Osteoblast (primary cell): ENCODE data around the gene DBX1. TPM values are rescaled to one million over a fixed set of nuclear protein-coding genes. Genes with fewer than 3 reads are reported as not detected.

Experiments used
- DNase-seq: peaks from one replicate; pipeline ENCODE4 v3.0.0; 2011; ENCODE audit warnings: low spot score, mixed read lengths; ENCODE audit not compliant: insufficient read length; ENCODE audit errors: missing footprints
- H2AFZ ChIP-seq: 2 replicates; pipeline ENCODE4 v1.6.0; 2011; ENCODE audit warnings: mild to moderate bottlenecking, low read length
- H3K27ac ChIP-seq: 2 replicates; pipeline ENCODE4 v1.5.1; 2011; ENCODE audit warnings: mild to moderate bottlenecking, low read depth, low read length, moderate library complexity
- H3K27me3 ChIP-seq: 2 replicates; pipeline ENCODE4 v1.6.0; 2012; ENCODE audit warnings: mild to moderate bottlenecking, control low read depth, inconsistent platforms, low read length, moderate library complexity; ENCODE audit not compliant: insufficient read depth
- H3K36me3 ChIP-seq: 2 replicates; pipeline ENCODE4 v1.5.1; 2011; ENCODE audit warnings: mild to moderate bottlenecking, low read length, control low read depth, moderate library complexity; ENCODE audit not compliant: insufficient read depth
- H3K4me1 ChIP-seq: 2 replicates; pipeline ENCODE4 v1.5.1; 2011; ENCODE audit warnings: mild to moderate bottlenecking, low read length, control low read depth, moderate library complexity; ENCODE audit not compliant: insufficient read depth
- H3K4me2 ChIP-seq: 2 replicates; pipeline ENCODE4 v1.6.0; 2011; ENCODE audit warnings: mild to moderate bottlenecking, low read length; ENCODE audit not compliant: insufficient read depth
- H3K4me3 ChIP-seq: fragments of 200-600 bp; sonication (generic); 3 replicates; pipeline ENCODE4 v1.5.1; 2012; ENCODE audit warnings: mild to moderate bottlenecking, low read length, inconsistent platforms; ENCODE audit not compliant: insufficient read depth
- H3K79me2 ChIP-seq: 2 replicates; pipeline ENCODE4 v1.6.0; 2012; ENCODE audit warnings: mild to moderate bottlenecking, low read length, control low read depth, inconsistent platforms; ENCODE audit not compliant: insufficient read depth
- H3K9me3 ChIP-seq: 2 replicates; pipeline ENCODE4 v1.5.1; 2011; ENCODE audit warnings: low read depth, low read length, control low read depth
- H4K20me1 ChIP-seq: 2 replicates; pipeline ENCODE4 v1.6.0; 2012; ENCODE audit warnings: mild to moderate bottlenecking, low read length, control low read depth; ENCODE audit not compliant: insufficient read depth
- CTCF ChIP-seq: IDR thresholded peaks from 2 replicates; pipeline ENCODE4 v1.5.1; 2011; ENCODE audit warnings: mild to moderate bottlenecking, low read depth, low read length, moderate library complexity; ENCODE audit errors: extremely low read depth
- total RNA-seq: library from RNA; depleted of rRNA; stranded (reverse); fragments of >200 nt; gene quantifications from 2 replicates; pipeline ENCODE4 v1.2.3, GENCODE V29; 2012

Gene DBX1
- total RNA-seq, 1 donor: not detected

GRCh38 chr11:20116825-20117224 lies 43.5 kb downstream of the DBX1 start:
- H3K27me3 ChIP-seq: no peaks in the 10 kb centered on the region
- no peak overlapping the region for H3K4me2 ChIP-seq
- no peak overlapping the region for H3K27ac ChIP-seq
- no peaks in the 10 kb centered on the region for H4K20me1 ChIP-seq
- no peaks in the 10 kb centered on the region for H3K79me2 ChIP-seq
- H3K9me3 ChIP-seq: no peaks in the 10 kb centered on the region
- no peak overlapping the region for H2AFZ ChIP-seq
- TF ChIP-seq CTCF: no peak
- peaks cover 15% of the 10 kb centered on the region for H3K4me1 ChIP-seq
- no peak overlapping the region for H3K4me3 ChIP-seq
- H3K36me3 ChIP-seq: peaks cover 27% of the 10 kb centered on the region
- no peak for DNase-seq

DNA sequence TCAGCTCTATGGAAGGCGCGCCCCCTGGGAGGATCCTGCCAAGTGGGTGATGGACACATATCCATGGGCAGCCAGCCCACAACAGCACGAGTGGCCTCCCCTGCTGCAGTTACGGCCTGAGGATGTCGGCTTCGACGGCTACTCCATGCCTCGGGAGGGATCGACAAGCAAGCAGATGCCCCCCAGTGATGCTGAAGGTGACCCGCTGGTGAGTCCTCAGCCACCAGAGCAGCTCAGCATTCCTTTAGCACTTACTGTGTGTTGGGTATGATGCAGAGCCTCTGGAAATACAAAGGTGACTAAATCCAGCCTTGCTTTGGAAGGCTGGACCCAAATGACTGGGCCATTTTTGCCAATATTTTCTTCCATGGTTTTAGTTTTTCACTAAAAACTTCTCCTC lies 45.7 kb downstream of the DBX1 start:
- no peaks in the 10 kb centered on the region for H3K27me3 ChIP-seq
- no peaks in the 10 kb centered on the region for H3K9me3 ChIP-seq
- no peak overlapping the region for H3K4me2 ChIP-seq
- no peak overlapping the region for H3K4me3 ChIP-seq
- peaks cover 29% of the 10 kb centered on the region for H3K4me1 ChIP-seq
- peak overlapping the region; percentile 52 for H3K27ac ChIP-seq
- peaks cover 28% of the 10 kb centered on the region for H3K36me3 ChIP-seq
- H2AFZ ChIP-seq: no peak overlapping the region
- DNase-seq: peak; percentile 84
- peaks cover 7% of the 10 kb centered on the region for H4K20me1 ChIP-seq
- H3K79me2 ChIP-seq: no peaks in the 10 kb centered on the region
- no peak for TF ChIP-seq CTCF

GRCh38 chr11:20113149-20113438 lies 47.2 kb downstream of the DBX1 start:
- Histone ChIP-seq H3K27me3 (no peaks in the 10 kb centered on the region), H3K4me2 (no peak overlapping the region), H3K4me1 (peaks cover 29% of the 10 kb centered on the region), H3K79me2 (no peaks in the 10 kb centered on the region), H3K9me3 (no peaks in the 10 kb centered on the region), H4K20me1 (peaks cover 7% of the 10 kb centered on the region), H3K27ac (peak overlapping the region; percentile 88), H2AFZ (no peak overlapping the region), H3K36me3 (peaks cover 20% of the 10 kb centered on the region), H3K4me3 (no peak overlapping the region)
- TF ChIP-seq CTCF: no peak
- DNase-seq: no peak

DNA sequence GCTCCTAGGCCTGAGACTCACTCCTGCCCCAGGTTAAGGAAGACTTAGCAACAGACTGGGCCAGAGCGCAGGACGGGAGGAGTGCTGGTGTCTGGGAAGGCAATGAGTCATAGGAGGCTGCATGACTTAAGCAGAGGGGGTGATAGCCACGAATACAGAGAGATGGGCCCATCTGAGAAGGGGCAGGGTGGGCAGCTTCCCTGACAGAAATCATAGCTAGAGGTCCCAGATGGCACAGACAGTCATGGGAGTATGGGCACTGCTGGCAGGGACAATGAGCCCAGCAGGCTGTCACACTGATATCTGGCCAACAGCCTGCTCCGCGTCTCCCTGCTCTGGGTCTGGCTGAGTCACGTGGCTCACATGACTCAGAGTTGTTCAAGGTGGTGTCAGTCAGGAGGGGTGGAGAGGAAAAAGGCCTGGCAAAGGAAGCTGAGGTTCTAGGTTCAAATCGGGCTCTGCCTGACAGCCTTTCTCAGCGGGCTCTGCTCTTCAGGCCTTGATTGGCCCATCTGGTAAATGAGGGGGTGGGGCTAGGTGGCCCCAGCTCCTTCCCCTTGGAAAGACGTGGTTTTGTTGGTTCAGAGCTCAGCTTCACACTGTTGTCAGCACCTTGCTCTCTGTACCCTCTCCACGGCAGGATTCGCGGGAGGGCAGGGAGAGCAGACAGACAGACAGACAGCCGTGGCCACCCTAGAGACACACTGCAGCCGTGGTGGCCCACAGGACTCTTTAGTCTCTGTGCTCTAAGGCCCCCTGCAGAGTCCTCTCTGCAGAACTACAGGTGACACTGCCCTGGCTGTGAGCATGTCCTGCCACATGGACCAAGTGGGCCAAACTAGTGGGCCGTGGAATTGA lies 47.8 kb downstream of the DBX1 start:
- H3K79me2 ChIP-seq: no peaks in the 10 kb centered on the region
- H2AFZ ChIP-seq: peak overlapping the region; percentile 57
- H3K9me3 ChIP-seq: no peaks in the 10 kb centered on the region
- peaks cover 21% of the 10 kb centered on the region for H3K36me3 ChIP-seq
- H3K27ac ChIP-seq: peak overlapping the region; percentile 88
- no peaks in the 10 kb centered on the region for H3K27me3 ChIP-seq
- TF ChIP-seq CTCF: no peak
- peak overlapping the region; percentile 70 for H3K4me2 ChIP-seq
- peak; percentile 95 for DNase-seq
- H3K4me3 ChIP-seq: peak overlapping the region; percentile 50
- peaks cover 29% of the 10 kb centered on the region for H3K4me1 ChIP-seq
- peaks cover 7% of the 10 kb centered on the region for H4K20me1 ChIP-seq
